Spleen (tissue), 7 donors: ENCODE data around the gene XPO6.

Experiments
- POLR2A ChIP-seq, 3 donors: fragments of 450-650 bp; IDR thresholded peaks; one replicate each; pipeline ENCODE4 v1.5.1; 2017; ENCODE audit warnings: antibody characterized with exemption in 3 of 3, mild to moderate bottlenecking in 1 of 3
- POLR2AphosphoS5 ChIP-seq, 3 donors: sonication (generic); formaldehyde crosslinking; IDR thresholded peaks; one replicate each; pipeline ENCODE4 v1.5.1; 2017; ENCODE audit warnings: antibody characterized with exemption in 3 of 3
- TF ChIP-seq, protein P1 (sequence below), 11 experiments: fragments of 200-600 bp in 7 of 11; fragments of 450-650 bp in 4 of 11; sonication (generic) in 4 of 11; IDR thresholded peaks in 8 of 11; conservative IDR thresholded peaks in 3 of 11; 1 replicate in 7 of 11; 2 replicates in 4 of 11; pipeline versions ENCODE4 v1.4.0 to v1.8.0; 2016 to 2021; ENCODE audit warnings: antibody characterized with exemption in 11 of 11, inconsistent platforms in 4 of 11, mild to moderate bottlenecking in 1 of 11
- donor health status: DM: no; HTN: no; CAD: no; lungs with moderate emphysema.
- donor health status: DM: no; HTN: no; CAD: no.
- donor health status: DM: no; HTN: no; CAD: no.

DNA sequence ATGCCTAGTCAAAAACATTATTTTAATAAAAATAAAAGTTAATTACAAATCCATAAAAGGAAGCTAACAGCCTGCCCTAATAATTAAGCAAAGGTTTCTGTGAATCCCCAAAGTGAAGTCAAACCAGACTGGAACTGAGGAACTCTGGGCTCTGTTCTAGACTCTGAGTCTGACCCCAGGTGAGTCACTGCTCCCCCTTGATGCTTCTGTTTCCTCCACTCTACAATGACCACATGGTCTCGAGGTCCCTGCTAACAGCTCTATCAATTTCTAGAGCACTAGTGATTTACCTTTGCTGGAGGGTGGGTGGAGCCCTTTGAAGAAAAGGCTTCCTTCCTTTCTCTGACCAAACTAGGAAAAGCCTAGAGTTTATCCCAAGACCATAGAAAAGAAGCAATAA is 32.4 kb downstream of the XPO6 start:
- TF ChIP-seq, protein P1, sequence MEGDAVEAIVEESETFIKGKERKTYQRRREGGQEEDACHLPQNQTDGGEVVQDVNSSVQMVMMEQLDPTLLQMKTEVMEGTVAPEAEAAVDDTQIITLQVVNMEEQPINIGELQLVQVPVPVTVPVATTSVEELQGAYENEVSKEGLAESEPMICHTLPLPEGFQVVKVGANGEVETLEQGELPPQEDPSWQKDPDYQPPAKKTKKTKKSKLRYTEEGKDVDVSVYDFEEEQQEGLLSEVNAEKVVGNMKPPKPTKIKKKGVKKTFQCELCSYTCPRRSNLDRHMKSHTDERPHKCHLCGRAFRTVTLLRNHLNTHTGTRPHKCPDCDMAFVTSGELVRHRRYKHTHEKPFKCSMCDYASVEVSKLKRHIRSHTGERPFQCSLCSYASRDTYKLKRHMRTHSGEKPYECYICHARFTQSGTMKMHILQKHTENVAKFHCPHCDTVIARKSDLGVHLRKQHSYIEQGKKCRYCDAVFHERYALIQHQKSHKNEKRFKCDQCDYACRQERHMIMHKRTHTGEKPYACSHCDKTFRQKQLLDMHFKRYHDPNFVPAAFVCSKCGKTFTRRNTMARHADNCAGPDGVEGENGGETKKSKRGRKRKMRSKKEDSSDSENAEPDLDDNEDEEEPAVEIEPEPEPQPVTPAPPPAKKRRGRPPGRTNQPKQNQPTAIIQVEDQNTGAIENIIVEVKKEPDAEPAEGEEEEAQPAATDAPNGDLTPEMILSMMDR (IDR thresholded peaks at IDR 0.05 in 8 of 11, conservative IDR thresholded peaks at IDR 0.05 in 3 of 11), result no peak
- TF ChIP-seq POLR2A (IDR thresholded peaks at IDR 0.05), result no peak
- TF ChIP-seq POLR2AphosphoS5 (IDR thresholded peaks at IDR 0.05), result no peak
